PC-3 (cell line): Measurements from ENCODE around the gene ESYT3. TPM values are rescaled to one million over a fixed set of nuclear protein-coding genes. Genes with fewer than 3 reads are reported as not detected.

ENCODE experiments used
- ATAC-seq: fragments of 200-7000 bp; cut with Tn5 transposase; 2 replicates; pipeline ENCODE4 v1.9.1; 2020; ENCODE audit warnings: mild to moderate bottlenecking, moderate library complexity
- BruUV-seq: library from RNA; stranded (reverse); fragments of 400-500 nt; replicated peaks from 2 replicates; lab custom pipeline; 2021; lab: Mats Ljungman, UMichigan
- CTCF ChIA-PET: fragments of 300-600 bp; sonication (Branson Sonifier 250); formaldehyde crosslinking; loops from one replicate; lab custom pipeline; 2022; ENCODE audit warnings: antibody characterized with exemption; lab: Charles Lee
- POLR2A ChIA-PET: fragments of 300-600 bp; sonication (Branson Sonifier 250); formaldehyde crosslinking; loops from one replicate; lab custom pipeline; 2022; ENCODE audit warnings: antibody characterized with exemption; ENCODE audit not compliant: unreplicated experiment; lab: Charles Lee
- DNase-seq: peaks from one replicate; pipeline ENCODE4 v3.0.0-alpha.2; 2015
- H2AFZ ChIP-seq: fragments of 300-600 bp; sonication (generic); 2 replicates; pipeline ENCODE4 v1.6.0; 2016; ENCODE audit warnings: antibody characterized with exemption, low read length
- H3F3A ChIP-seq: fragments of 300-600 bp; sonication (generic); one replicate; pipeline ENCODE4 v1.6.0; 2017; ENCODE audit warnings: antibody characterized with exemption, low read length, control low read depth, mild to moderate bottlenecking; ENCODE audit not compliant: unreplicated experiment
- H3K27ac ChIP-seq: fragments of 300-600 bp; sonication (generic); 2 replicates; pipeline ENCODE4 v1.5.1; 2016; ENCODE audit warnings: mild to moderate bottlenecking, low read length
- H3K27me3 ChIP-seq: fragments of 300-600 bp; sonication (generic); 2 replicates; pipeline ENCODE4 v1.6.1; 2016; ENCODE audit warnings: low read length, mixed read lengths
- H3K36me3 ChIP-seq: fragments of 300-600 bp; sonication (generic); 2 replicates; pipeline ENCODE4 v1.6.1; 2016; ENCODE audit warnings: low read depth, mixed run types, low read length, mixed read lengths
- H3K4me1 ChIP-seq: fragments of 300-600 bp; sonication (generic); 2 replicates; pipeline ENCODE4 v1.5.1; 2016; ENCODE audit warnings: low read length; ENCODE audit not compliant: insufficient read depth
- H3K4me2 ChIP-seq: fragments of 300-600 bp; sonication (generic); 2 replicates; pipeline ENCODE4 v1.6.0; 2016; ENCODE audit warnings: low read length
- H3K4me3 ChIP-seq: fragments of 300-600 bp; sonication (generic); 2 replicates; pipeline ENCODE4 v1.5.1; 2016; ENCODE audit warnings: mild to moderate bottlenecking, low read length, mixed read lengths
- H3K79me2 ChIP-seq: fragments of 300-600 bp; sonication (generic); 2 replicates; pipeline ENCODE4 v1.6.1; 2017; ENCODE audit warnings: low read length, mixed read lengths
- H3K9ac ChIP-seq: fragments of 300-600 bp; sonication (generic); 2 replicates; pipeline ENCODE4 v1.6.0; 2016; ENCODE audit warnings: mild to moderate bottlenecking, low read length
- H3K9me2 ChIP-seq: fragments of 300-600 bp; sonication (generic); replicated peaks from 2 replicates; pipeline ENCODE4 v1.6.1; 2016; ENCODE audit warnings: mixed run types, low read length, mixed read lengths
- H3K9me3 ChIP-seq: fragments of 300-600 bp; sonication (generic); 2 replicates; pipeline ENCODE4 v1.6.1; 2016; ENCODE audit warnings: low read length, mixed read lengths
- H4K20me1 ChIP-seq: fragments of 300-600 bp; sonication (generic); 2 replicates; pipeline ENCODE4 v1.6.1; 2016; ENCODE audit warnings: low read length, mixed read lengths
- CTCF ChIP-seq: fragments of 300-600 bp; sonication (generic); conservative IDR thresholded peaks from 2 replicates; pipeline ENCODE4 v1.5.1; 2017; ENCODE audit warnings: antibody characterized with exemption, low read depth, mild to moderate bottlenecking, low read length
- EZH2 ChIP-seq: fragments of 300-600 bp; sonication (generic); IDR thresholded peaks from one replicate; pipeline ENCODE4 v1.6.1; 2017; ENCODE audit warnings: antibody characterized with exemption, mild to moderate bottlenecking, low read length; ENCODE audit not compliant: unreplicated experiment
- EZH2phosphoT487 ChIP-seq: fragments of 300-600 bp; sonication (generic); IDR thresholded peaks from 2 replicates; pipeline ENCODE4 v1.6.1; 2018; ENCODE audit warnings: mild to moderate bottlenecking, antibody characterized with exemption, low read length, borderline replicate concordance
- intact Hi-C: fragments of 100-400 bp; cut with micrococcal nuclease; formaldehyde crosslinking; loops from 2 replicates; pipeline ENCODE4 v1.9.0; 2023
- total RNA-seq: library from RNA; depleted of rRNA; stranded (reverse); fragments of >200 nt; gene quantifications from 2 replicates; pipeline ENCODE4 v1.2.3, GENCODE V29; 2014

ESYT3 gene
- total RNA-seq, 1 experiment from 2014 or later: 1.6 TPM

- H3K79me2 ChIP-seq: no peaks in the 10 kb centered on the region
- no peak overlapping the region for H3K4me3 ChIP-seq
- no peaks in the 10 kb centered on the region for H4K20me1 ChIP-seq
- H3K4me1 ChIP-seq: peaks cover 10% of the 10 kb centered on the region
- H3K27ac ChIP-seq: no peak overlapping the region
- no peaks in the 10 kb centered on the region for H3K9me3 ChIP-seq
- H2AFZ ChIP-seq: no peak overlapping the region
- TF ChIP-seq EZH2phosphoT487 (no peak), CTCF (no peak)
- CTCF ChIA-PET: no interaction called here
- no peak overlapping the region for H3K9ac ChIP-seq
- no peaks in the 10 kb centered on the region for H3K9me2 ChIP-seq
- no peaks in the 10 kb centered on the region for H3K36me3 ChIP-seq
- POLR2A ChIA-PET: no interaction called here
- intact Hi-C loops: no loop called here
- BruUV-seq: no TSS peak
- ATAC-seq: no peak
- no peaks in the 10 kb centered on the region for H3K27me3 ChIP-seq
- no peak overlapping the region for H3K4me2 ChIP-seq
- H3F3A ChIP-seq: no peaks in the 10 kb centered on the region
- DNase-seq: peak; percentile 19
These were observed 6.2 kb downstream of the ESYT3 start for GRCh38 chr3:138440596-138440995.

DNA sequence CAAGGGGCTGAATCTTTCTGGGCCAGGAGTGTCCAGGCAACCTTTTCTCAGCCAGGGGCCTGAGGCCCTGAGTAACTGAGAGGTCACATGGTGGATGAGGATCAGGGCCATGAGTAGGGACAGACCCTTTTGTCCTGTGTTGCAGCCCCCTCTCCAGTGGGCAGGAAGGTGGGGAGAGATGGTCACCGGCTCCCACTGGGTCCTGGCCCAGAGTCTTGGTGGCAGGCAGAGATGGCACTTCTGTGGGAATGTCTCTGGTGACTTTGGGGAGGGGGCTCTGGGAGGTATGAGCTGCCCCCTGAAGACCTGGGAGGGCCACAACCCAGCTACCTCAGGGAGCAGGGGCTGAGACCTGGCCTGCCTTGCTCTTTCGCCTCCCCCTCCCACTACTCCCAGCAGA is 6.8 kb downstream of the ESYT3 start:
- DNase-seq (no peak), ATAC-seq (no peak)
- Histone ChIP-seq H3K9ac (no peak overlapping the region), H3K27me3 (no peaks in the 10 kb centered on the region), H3K9me2 (no peaks in the 10 kb centered on the region), H3K27ac (no peak overlapping the region), H3K36me3 (no peaks in the 10 kb centered on the region), H3K4me1 (peaks cover 10% of the 10 kb centered on the region), H3K79me2 (no peaks in the 10 kb centered on the region), H3F3A (no peaks in the 10 kb centered on the region), H3K4me3 (no peak overlapping the region), H3K9me3 (no peaks in the 10 kb centered on the region), H4K20me1 (no peaks in the 10 kb centered on the region), H2AFZ (no peak overlapping the region), H3K4me2 (no peak overlapping the region)
- intact Hi-C loops: no loop called here
- ChIA-PET CTCF (no interaction called here), POLR2A (no interaction called here)
- no TSS peak for BruUV-seq
- TF ChIP-seq EZH2 (no peak), CTCF (no peak), EZH2phosphoT487 (no peak)

- no peaks in the 10 kb centered on the region for H3F3A ChIP-seq
- no TSS peak for BruUV-seq
- H3K36me3 ChIP-seq: no peaks in the 10 kb centered on the region
- no peaks in the 10 kb centered on the region for H3K9me3 ChIP-seq
- no peaks in the 10 kb centered on the region for H3K27me3 ChIP-seq
- no peaks in the 10 kb centered on the region for H3K79me2 ChIP-seq
- H3K4me1 ChIP-seq: peaks cover 10% of the 10 kb centered on the region
- H3K9me2 ChIP-seq: no peaks in the 10 kb centered on the region
- H3K9ac ChIP-seq: no peak overlapping the region
- ATAC-seq (peak; percentile 45; the same call in 1 of the 2 replicates), DNase-seq (peak; percentile 22)
- H3K27ac ChIP-seq: no peak overlapping the region
- TF ChIP-seq EZH2phosphoT487: no peak
- no peak for TF ChIP-seq EZH2
- no peak for TF ChIP-seq CTCF
- intact Hi-C loops: no loop called here
- ChIA-PET POLR2A (no interaction called here), CTCF (no interaction called here)
- no peak overlapping the region for H2AFZ ChIP-seq
- no peaks in the 10 kb centered on the region for H4K20me1 ChIP-seq
- H3K4me3 ChIP-seq: no peak overlapping the region
- peak overlapping the region; percentile 45 for H3K4me2 ChIP-seq
These were observed 7.3 kb downstream of the ESYT3 start for GRCh38 chr3:138441742-138442141.
